GM20000 (cell line): ENCODE results near the gene ZNRF3.
"Not testable (repeated sequence)": the region's sequence is repeated elsewhere in the genome, so short reads cannot be mapped to it uniquely, and the experiment has no call there.

Experiments used
- DNase-seq: peaks from one replicate; pipeline ENCODE4 v3.0.0; 2012; ENCODE audit warnings: low spot score
- CTCF ChIP-seq: IDR thresholded peaks from 2 replicates; pipeline ENCODE4 v1.5.1; 2012; ENCODE audit warnings: mild to moderate bottlenecking, control low read depth; ENCODE audit errors: extremely low read depth, missing control alignments

Gene ZNRF3

GRCh38 chr22:28885939-28886338 lies 2.6 kb downstream of the ZNRF3 start:
- no peak for DNase-seq
- TF ChIP-seq CTCF: no peak

GRCh38 chr22:28886679-28887078 lies 3.3 kb downstream of the ZNRF3 start:
- DNase-seq: not testable (repeated sequence)

- no peak for DNase-seq
- no peak for TF ChIP-seq CTCF
Measured at GRCh38 chr22:28887725-28888459, 4.5 kb downstream of the ZNRF3 start.

GRCh38 chr22:28889478-28890024 lies 6.2 kb downstream of the ZNRF3 start:
- DNase-seq: no peak

GRCh38 chr22:28891156-28891733 lies 7.9 kb downstream of the ZNRF3 start:
- DNase-seq: no peak
- TF ChIP-seq CTCF: no peak

More at GRCh38 chr22:28889478-28890024, 6.2 kb downstream of the ZNRF3 start:
- no peak for TF ChIP-seq CTCF

GRCh38 chr22:28892175-28892731 lies 8.9 kb downstream of the ZNRF3 start:
- TF ChIP-seq CTCF: no peak
- DNase-seq: no peak

- no peak for TF ChIP-seq CTCF
- DNase-seq: no peak
Measured at GRCh38 chr22:28893810-28894209, 10.4 kb downstream of the ZNRF3 start.
